SU-DHL-6 (cell line): Measurements from ENCODE around the gene IRF8.
"Not testable (repeated sequence)": the region's sequence is repeated elsewhere in the genome, so short reads cannot be mapped to it uniquely, and the experiment has no call there.

ENCODE experiments used
- H2AFZ ChIP-seq: fragments of 200-600 bp; sonication (generic); 2 replicates; pipeline ENCODE4 v1.6.1; 2014; ENCODE audit warnings: low read depth, mild to moderate bottlenecking, moderate library complexity, mixed read lengths, antibody characterized with exemption, low read length; ENCODE audit not compliant: severe bottlenecking
- H3F3A ChIP-seq: fragments of 200-600 bp; shearing (Covaris generic); 2 replicates; pipeline ENCODE4 v1.6.0; 2016; ENCODE audit warnings: antibody characterized with exemption, mild to moderate bottlenecking; ENCODE audit not compliant: insufficient read depth
- H3K27ac ChIP-seq: fragments of 200-600 bp; sonication (generic); 2 replicates; pipeline ENCODE4 v1.5.1; 2016; ENCODE audit warnings: low read depth, mild to moderate bottlenecking, low read length, moderate library complexity, mixed read lengths
- H3K27me3 ChIP-seq: fragments of 200-600 bp; sonication (generic), shearing (Covaris generic); 2 replicates; pipeline ENCODE4 v1.6.0; 2014; ENCODE audit warnings: mild to moderate bottlenecking, low read length
- H3K36me3 ChIP-seq: fragments of 200-600 bp; sonication (generic); 2 replicates; pipeline ENCODE4 v1.6.1; 2014; ENCODE audit warnings: mild to moderate bottlenecking, low read length, mixed read lengths
- H3K4me2 ChIP-seq: fragments of 300-600, 200-600 bp; shearing (Covaris generic), sonication (generic); 2 replicates; pipeline ENCODE4 v1.6.0; 2014; ENCODE audit warnings: low read length, low read depth, mild to moderate bottlenecking; ENCODE audit not compliant: poor library complexity, severe bottlenecking
- H3K4me3 ChIP-seq: fragments of 200-600 bp; sonication (generic); 2 replicates; pipeline ENCODE4 v1.5.1; 2014; ENCODE audit warnings: antibody characterized with exemption, low read length, mild to moderate bottlenecking, mixed read lengths; ENCODE audit not compliant: insufficient read depth, poor library complexity, severe bottlenecking
- H3K79me2 ChIP-seq: fragments of 200-600 bp; sonication (generic); 2 replicates; pipeline ENCODE4 v1.6.1; 2014; ENCODE audit warnings: mild to moderate bottlenecking, low read length, moderate library complexity; ENCODE audit not compliant: insufficient read depth
- H3K9ac ChIP-seq: fragments of 200-600 bp; sonication (generic); 2 replicates; pipeline ENCODE4 v1.7.0; 2014; ENCODE audit warnings: mild to moderate bottlenecking, low read length
- H3K9me2 ChIP-seq: fragments of 200-600 bp; sonication (generic); replicated peaks from 2 replicates; pipeline ENCODE4 v1.6.1; 2014; ENCODE audit warnings: low read length; ENCODE audit not compliant: insufficient read depth
- H3K9me3 ChIP-seq: fragments of 200-600 bp; sonication (generic); 2 replicates; pipeline ENCODE4 v1.6.1; 2014; ENCODE audit warnings: low read length, mixed read lengths; ENCODE audit not compliant: insufficient read depth
- H4K20me1 ChIP-seq: fragments of 200-600 bp; sonication (generic); 2 replicates; pipeline ENCODE4 v1.6.1; 2014; ENCODE audit warnings: low read depth, mild to moderate bottlenecking, antibody characterized with exemption, low read length, moderate library complexity, mixed read lengths
- EZH2phosphoT487 ChIP-seq: fragments of 200-600 bp; sonication (generic), shearing (Covaris generic); conservative IDR thresholded peaks from 2 replicates; pipeline ENCODE4 v1.6.1; 2018; ENCODE audit warnings: mild to moderate bottlenecking, antibody characterized with exemption, low read length, moderate library complexity, mixed read lengths
- TF ChIP-seq, protein P1 (sequence below): fragments of 200-600 bp; sonication (generic); IDR thresholded peaks from one replicate; pipeline ENCODE4 v1.5.1; 2017; ENCODE audit warnings: antibody characterized with exemption, mild to moderate bottlenecking, low read length, moderate library complexity; ENCODE audit not compliant: insufficient read depth, poor library complexity, severe bottlenecking

The IRF8 gene

DNA sequence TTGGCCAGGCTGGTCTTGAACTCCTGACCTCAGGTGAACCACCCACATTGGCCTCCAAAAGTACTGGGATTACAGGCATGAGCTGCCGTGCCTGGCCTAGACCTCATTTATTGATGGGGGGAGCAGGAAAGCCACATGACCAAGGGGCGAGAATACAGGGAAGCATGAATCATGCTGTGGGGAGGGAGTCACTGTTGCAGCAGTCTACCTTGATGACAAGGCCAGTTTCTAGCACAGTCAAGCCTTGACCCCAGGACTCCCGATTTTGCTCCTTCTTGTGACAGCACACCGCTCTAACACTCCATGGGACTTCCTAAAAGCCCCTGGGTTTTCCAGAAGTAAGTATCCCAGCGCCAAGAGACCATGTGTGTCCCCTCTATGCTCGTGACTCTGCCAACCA is 42.9 kb upstream of the IRF8 start:
- Histone ChIP-seq H3K4me3 (no peak overlapping the region), H2AFZ (no peak overlapping the region), H3K9ac (no peak overlapping the region), H3F3A (no peaks in the 10 kb centered on the region), H3K9me2 (no peaks in the 10 kb centered on the region), H4K20me1 (no peaks in the 10 kb centered on the region), H3K9me3 (no peaks in the 10 kb centered on the region), H3K27ac (no peak overlapping the region), H3K79me2 (no peaks in the 10 kb centered on the region), H3K4me2 (no peak overlapping the region), H3K27me3 (no peaks in the 10 kb centered on the region), H3K36me3 (no peaks in the 10 kb centered on the region)
- TF ChIP-seq, protein P1, sequence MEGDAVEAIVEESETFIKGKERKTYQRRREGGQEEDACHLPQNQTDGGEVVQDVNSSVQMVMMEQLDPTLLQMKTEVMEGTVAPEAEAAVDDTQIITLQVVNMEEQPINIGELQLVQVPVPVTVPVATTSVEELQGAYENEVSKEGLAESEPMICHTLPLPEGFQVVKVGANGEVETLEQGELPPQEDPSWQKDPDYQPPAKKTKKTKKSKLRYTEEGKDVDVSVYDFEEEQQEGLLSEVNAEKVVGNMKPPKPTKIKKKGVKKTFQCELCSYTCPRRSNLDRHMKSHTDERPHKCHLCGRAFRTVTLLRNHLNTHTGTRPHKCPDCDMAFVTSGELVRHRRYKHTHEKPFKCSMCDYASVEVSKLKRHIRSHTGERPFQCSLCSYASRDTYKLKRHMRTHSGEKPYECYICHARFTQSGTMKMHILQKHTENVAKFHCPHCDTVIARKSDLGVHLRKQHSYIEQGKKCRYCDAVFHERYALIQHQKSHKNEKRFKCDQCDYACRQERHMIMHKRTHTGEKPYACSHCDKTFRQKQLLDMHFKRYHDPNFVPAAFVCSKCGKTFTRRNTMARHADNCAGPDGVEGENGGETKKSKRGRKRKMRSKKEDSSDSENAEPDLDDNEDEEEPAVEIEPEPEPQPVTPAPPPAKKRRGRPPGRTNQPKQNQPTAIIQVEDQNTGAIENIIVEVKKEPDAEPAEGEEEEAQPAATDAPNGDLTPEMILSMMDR = no peak
- no peak for TF ChIP-seq EZH2phosphoT487

DNA sequence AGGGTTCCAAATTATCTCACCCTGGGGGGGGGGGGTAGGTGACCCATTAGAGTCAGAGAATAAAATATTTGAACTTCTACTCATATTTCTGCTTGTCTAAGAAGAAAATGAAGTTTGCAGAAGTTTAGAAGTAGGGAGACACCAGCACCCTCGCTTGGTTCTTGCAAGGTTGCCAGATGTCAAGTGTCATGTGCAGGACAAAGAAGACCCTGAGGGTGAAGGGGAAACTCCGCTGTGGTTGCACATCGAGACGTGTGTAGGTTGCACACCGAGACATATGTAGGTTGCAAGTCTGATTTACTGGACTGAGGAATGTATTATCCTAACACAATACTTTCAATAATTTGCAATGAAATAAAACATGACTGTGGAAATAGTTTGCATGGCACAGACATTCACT is 42.4 kb upstream of the IRF8 start:
- Histone ChIP-seq H3K36me3 (no peaks in the 10 kb centered on the region), H3K79me2 (no peaks in the 10 kb centered on the region), H3K4me2 (no peak overlapping the region), H2AFZ (no peak overlapping the region), H4K20me1 (no peaks in the 10 kb centered on the region), H3K27ac (no peak overlapping the region), H3K9ac (no peak overlapping the region), H3K27me3 (no peaks in the 10 kb centered on the region), H3K9me2 (no peaks in the 10 kb centered on the region), H3K4me3 (no peak overlapping the region), H3K9me3 (no peaks in the 10 kb centered on the region), H3F3A (no peaks in the 10 kb centered on the region)
- TF ChIP-seq, protein P1 = no peak
- TF ChIP-seq EZH2phosphoT487 = no peak

DNA sequence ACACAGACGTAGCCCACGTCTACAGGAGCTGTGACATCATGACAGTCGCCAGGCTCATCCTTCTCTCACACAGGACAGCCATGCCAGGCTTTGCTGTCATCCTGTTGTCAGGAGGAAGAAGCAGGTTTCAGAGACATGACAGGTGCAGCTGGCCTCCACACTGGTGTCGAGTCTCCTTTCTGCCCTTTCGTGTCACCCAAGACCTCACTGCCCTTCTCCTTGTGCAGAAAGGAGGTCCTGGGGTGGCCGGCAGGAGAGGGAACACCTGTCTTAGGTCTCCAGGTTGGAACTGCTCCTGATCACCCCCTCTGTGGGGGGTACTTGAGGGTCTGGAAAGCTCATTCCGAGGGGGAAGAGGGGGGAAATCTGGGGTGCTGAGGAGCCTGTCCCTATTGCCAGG is 41.6 kb upstream of the IRF8 start:
- H3K27me3 ChIP-seq = no peaks in the 10 kb centered on the region
- no peak overlapping the region for H3K9ac ChIP-seq
- H3F3A ChIP-seq = no peaks in the 10 kb centered on the region
- no peaks in the 10 kb centered on the region for H3K36me3 ChIP-seq
- no peak overlapping the region for H2AFZ ChIP-seq
- no peaks in the 10 kb centered on the region for H3K9me2 ChIP-seq
- no peaks in the 10 kb centered on the region for H3K79me2 ChIP-seq
- no peaks in the 10 kb centered on the region for H3K9me3 ChIP-seq
- no peak overlapping the region for H3K4me3 ChIP-seq
- no peak overlapping the region for H3K27ac ChIP-seq
- TF ChIP-seq, protein P1 = no peak
- TF ChIP-seq EZH2phosphoT487 = no peak
- H4K20me1 ChIP-seq = no peaks in the 10 kb centered on the region
- no peak overlapping the region for H3K4me2 ChIP-seq

DNA sequence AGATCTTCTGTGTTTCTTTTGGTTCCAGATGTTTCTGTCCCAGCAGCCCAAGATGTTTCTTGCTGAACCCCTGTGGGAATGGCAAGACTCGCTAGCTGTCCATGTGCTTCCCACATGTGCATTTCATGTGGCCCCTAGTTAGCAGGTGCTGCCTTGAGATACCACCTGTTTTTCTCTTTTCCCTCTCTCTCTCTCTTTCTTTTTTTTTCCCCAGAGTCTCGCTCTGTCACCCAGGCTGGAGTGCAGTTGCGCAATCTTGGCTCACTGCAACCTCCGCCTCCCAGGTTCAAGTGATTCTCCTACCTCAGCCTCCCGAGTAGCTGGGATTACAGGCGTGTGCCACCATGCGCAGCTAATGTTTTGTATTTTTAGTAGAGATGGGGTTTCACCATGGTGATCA is 40.4 kb upstream of the IRF8 start:
- H3K9ac ChIP-seq, H3K9me3 ChIP-seq, H3K9me2 ChIP-seq, H3F3A ChIP-seq, H2AFZ ChIP-seq, H3K79me2 ChIP-seq, H3K27me3 ChIP-seq, H3K36me3 ChIP-seq, H3K4me3 ChIP-seq, H3K27ac ChIP-seq, H4K20me1 ChIP-seq, H3K4me2 ChIP-seq: not testable (repeated sequence)
